ENCODE data around the gene ENSA.
"Not testable (repeated sequence)": the region's sequence is repeated elsewhere in the genome, so short reads cannot be mapped to it uniquely, and the experiment has no call there.

The ENSA gene

DNA sequence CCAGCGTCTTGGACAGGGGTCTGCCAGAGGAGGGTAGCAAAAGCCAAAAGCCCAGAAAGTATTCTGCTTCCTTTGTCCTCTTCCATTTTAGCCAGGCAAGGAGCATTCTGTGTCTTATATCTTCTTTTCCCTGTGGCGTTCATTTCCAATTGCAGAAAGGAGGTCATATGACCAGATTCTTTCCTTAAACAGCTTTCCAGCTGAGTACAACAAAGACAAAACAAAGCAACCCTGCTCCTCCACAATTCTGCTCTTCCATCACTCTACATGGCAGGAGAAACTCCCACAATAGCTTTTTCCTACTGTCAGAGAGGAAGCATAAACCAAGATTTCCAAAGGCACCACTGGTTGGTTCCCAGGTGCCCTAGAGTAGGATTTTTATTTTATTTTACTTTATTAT, 19.7 kb downstream of the ENSA start:
- H3K4me3 ChIP-seq (ENCODE audit: low read depth, low read length), result no peak overlapping the region
- in situ Hi-C loops (cut with HindIII; ENCODE audit: low sequenced_read_pairs), result no loop called here
- DNase-seq (ENCODE audit: low read depth, low spot score), result peak; percentile 68
- TF ChIP-seq CTCF (IDR thresholded peaks at IDR 0.05; ENCODE audit: low read depth, low read length), result no peak

GRCh38 chr1:150606463-150607142, 22.8 kb downstream of the ENSA start:
- no peak overlapping the region for H3K4me3 ChIP-seq (ENCODE audit: low read depth, low read length)
- no peak for DNase-seq (ENCODE audit: low read depth, low spot score)
- in situ Hi-C loops (cut with HindIII; ENCODE audit: low sequenced_read_pairs), result no loop called here
- TF ChIP-seq CTCF (IDR thresholded peaks at IDR 0.05; ENCODE audit: low read depth, low read length), result no peak

GRCh38 chr1:150605451-150605731, 24.0 kb downstream of the ENSA start:
- in situ Hi-C loops (cut with HindIII; ENCODE audit: low sequenced_read_pairs); DNase-seq (ENCODE audit: low read depth, low spot score); H3K4me3 ChIP-seq (ENCODE audit: low read depth, low read length): not testable (repeated sequence)

GRCh38 chr1:150604226-150604588, 25.2 kb downstream of the ENSA start:
- DNase-seq (ENCODE audit: low read depth, low spot score), result no peak
- no peak overlapping the region for H3K4me3 ChIP-seq (ENCODE audit: low read depth, low read length)
- TF ChIP-seq CTCF (IDR thresholded peaks at IDR 0.05; ENCODE audit: low read depth, low read length), result no peak
- in situ Hi-C loops (cut with HindIII; ENCODE audit: low sequenced_read_pairs), result no loop called here

GRCh38 chr1:150603711-150604110, 25.7 kb downstream of the ENSA start:
- no peak for DNase-seq (ENCODE audit: low read depth, low spot score)
- in situ Hi-C loops (cut with HindIII; ENCODE audit: low sequenced_read_pairs), result no loop called here
- H3K4me3 ChIP-seq (ENCODE audit: low read depth, low read length), result no peak overlapping the region
- TF ChIP-seq CTCF (IDR thresholded peaks at IDR 0.05; ENCODE audit: low read depth, low read length), result no peak

DNA sequence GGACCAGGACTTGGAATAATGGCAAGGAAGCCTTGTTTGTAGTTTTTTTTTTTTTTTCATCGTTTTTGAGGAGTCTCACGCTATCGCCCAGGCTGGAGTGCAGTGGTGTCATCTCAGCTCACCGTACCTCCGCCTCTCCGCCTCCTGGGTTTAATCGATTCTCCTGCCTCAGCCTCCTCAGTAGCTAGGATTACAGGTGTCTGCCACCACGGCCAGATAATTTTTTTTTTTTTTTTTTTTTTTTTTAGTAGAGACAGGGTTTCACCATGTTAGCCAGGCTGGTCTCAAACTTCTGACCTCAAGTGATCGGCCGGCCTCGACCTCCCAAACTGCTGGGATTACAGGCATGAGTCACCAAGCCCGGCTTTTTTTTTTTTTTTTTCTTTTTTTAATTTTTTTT, 27.0 kb downstream of the ENSA start:
- in situ Hi-C loops (cut with HindIII; ENCODE audit: low sequenced_read_pairs); H3K4me3 ChIP-seq (ENCODE audit: low read depth, low read length); DNase-seq (ENCODE audit: low read depth, low spot score): not testable (repeated sequence)

GRCh38 chr1:150601540-150601939, 27.9 kb downstream of the ENSA start:
- no peak overlapping the region for H3K4me3 ChIP-seq (ENCODE audit: low read depth, low read length)
- TF ChIP-seq CTCF (IDR thresholded peaks at IDR 0.05; ENCODE audit: low read depth, low read length), result no peak
- in situ Hi-C loops (cut with HindIII; ENCODE audit: low sequenced_read_pairs), result no loop called here
- no peak for DNase-seq (ENCODE audit: low read depth, low spot score)

- DNase-seq (ENCODE audit: low read depth, low spot score); in situ Hi-C loops (cut with HindIII; ENCODE audit: low sequenced_read_pairs); H3K4me3 ChIP-seq (ENCODE audit: low read depth, low read length): not testable (repeated sequence)
Observed at GRCh38 chr1:150598346-150598745, 31.1 kb downstream of the ENSA start.

Measured in astrocyte of the spinal cord (primary cell).